Stimulated activated CD4-positive, alpha-beta T cell treated with anti-CD3 and anti-CD28 coated beads, Interleukin-12 subunit alpha, Interleukin-12 subunit beta, amount 100 ng/mL, for 4 hours (primary cell): Measurements from ENCODE around the gene DENND1C.
A peak's percentile ranks its signal among the peaks of the same experiment; 100 is the strongest.

Experiments
- DNase-seq: peaks from one replicate; pipeline ENCODE4 v3.0.0-alpha.2; 2020

Gene DENND1C, protein sequence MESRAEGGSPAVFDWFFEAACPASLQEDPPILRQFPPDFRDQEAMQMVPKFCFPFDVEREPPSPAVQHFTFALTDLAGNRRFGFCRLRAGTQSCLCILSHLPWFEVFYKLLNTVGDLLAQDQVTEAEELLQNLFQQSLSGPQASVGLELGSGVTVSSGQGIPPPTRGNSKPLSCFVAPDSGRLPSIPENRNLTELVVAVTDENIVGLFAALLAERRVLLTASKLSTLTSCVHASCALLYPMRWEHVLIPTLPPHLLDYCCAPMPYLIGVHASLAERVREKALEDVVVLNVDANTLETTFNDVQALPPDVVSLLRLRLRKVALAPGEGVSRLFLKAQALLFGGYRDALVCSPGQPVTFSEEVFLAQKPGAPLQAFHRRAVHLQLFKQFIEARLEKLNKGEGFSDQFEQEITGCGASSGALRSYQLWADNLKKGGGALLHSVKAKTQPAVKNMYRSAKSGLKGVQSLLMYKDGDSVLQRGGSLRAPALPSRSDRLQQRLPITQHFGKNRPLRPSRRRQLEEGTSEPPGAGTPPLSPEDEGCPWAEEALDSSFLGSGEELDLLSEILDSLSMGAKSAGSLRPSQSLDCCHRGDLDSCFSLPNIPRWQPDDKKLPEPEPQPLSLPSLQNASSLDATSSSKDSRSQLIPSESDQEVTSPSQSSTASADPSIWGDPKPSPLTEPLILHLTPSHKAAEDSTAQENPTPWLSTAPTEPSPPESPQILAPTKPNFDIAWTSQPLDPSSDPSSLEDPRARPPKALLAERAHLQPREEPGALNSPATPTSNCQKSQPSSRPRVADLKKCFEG

GRCh38 chr19:6481541-6482342, at the start of gene DENND1C:
Gene DENND1C, minus strand, starts transcription at chr19:6481787. Its CDS starts 92 bp downstream, at chr19:6481695.
- peak; percentile 67 for DNase-seq

GRCh38 chr19:6530386-6531162, 49.0 kb upstream of the DENND1C start, which contains the start of gene TNFSF9:
Gene TNFSF9, plus strand, starts transcription at chr19:6531026. Its CDS starts 11 bp downstream, at chr19:6531037.
- DNase-seq = peak; percentile 84

GRCh38 chr19:6529937-6530385, 48.4 kb upstream of the DENND1C start:
- DNase-seq = no peak

GRCh38 chr19:6529351-6529750, 47.8 kb upstream of the DENND1C start:
- no peak for DNase-seq

- DNase-seq = no peak
These were observed 47.0 kb upstream of the DENND1C start for GRCh38 chr19:6528544-6529121.

GRCh38 chr19:6527893-6528543, 46.4 kb upstream of the DENND1C start:
- no peak for DNase-seq

- DNase-seq = no peak
These were observed 42.7 kb upstream of the DENND1C start for GRCh38 chr19:6524311-6524710.

DNA sequence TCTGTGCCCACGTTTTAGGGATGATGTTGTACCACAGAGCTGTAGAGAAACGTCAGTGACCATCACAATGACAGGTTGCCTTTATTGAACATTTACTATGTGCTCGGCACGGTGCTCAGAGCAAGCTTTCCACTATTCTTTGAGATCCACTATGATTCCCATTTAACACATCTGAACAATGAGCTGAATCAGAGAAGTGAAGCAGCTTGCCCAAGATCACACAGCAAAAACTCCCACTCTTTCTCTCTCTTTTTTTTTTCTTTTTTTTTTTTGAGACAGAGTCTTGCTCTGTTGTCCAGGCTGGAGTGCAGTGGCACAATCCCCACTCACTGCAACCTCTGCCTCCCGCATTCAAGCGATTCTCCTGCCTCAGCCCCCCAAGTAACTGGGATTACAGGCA, 41.1 kb upstream of the DENND1C start:
- DNase-seq = no peak

- peak; percentile 29 for DNase-seq
These were observed 40.4 kb upstream of the DENND1C start for GRCh38 chr19:6521718-6522646.

GRCh38 chr19:6519289-6519688, 37.7 kb upstream of the DENND1C start:
- DNase-seq = no peak

GRCh38 chr19:6518145-6518911, 36.7 kb upstream of the DENND1C start:
- no peak for DNase-seq

DNA sequence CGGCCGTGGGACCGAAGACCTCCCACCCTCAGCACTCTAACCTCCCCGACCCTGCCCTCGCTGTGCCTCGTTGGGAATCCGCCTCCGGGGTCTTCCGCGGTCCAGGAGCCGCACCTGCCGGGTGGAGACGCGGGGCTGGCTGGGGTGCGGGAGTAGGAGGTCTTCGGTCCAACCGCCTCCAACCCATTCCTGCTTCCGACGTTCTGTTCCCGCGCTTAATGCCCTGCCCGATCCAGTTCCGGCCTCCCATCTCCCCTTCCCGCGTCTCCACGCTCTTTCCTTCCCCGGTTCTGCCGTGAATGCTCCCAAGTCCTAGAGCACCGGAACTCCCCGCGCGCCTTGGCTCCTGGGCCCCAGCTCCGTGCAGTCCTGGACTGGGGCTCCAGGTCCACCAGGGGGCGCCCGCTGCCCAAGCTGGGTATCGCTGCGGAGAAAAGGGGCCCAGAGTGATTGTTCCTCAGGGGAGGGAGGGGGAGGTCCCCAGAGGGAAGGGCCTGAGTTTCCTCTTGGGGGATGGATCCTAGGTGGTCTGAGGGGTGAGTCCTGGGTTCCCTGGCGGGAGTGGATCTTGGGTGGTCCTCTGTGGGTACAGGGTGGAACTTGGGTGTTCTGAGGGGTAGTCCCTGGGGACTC, 35.2 kb upstream of the DENND1C start:
- peak; percentile 95 for DNase-seq

- DNase-seq = peak; percentile 68
These were observed 34.6 kb upstream of the DENND1C start for GRCh38 chr19:6516018-6516658.

DNA sequence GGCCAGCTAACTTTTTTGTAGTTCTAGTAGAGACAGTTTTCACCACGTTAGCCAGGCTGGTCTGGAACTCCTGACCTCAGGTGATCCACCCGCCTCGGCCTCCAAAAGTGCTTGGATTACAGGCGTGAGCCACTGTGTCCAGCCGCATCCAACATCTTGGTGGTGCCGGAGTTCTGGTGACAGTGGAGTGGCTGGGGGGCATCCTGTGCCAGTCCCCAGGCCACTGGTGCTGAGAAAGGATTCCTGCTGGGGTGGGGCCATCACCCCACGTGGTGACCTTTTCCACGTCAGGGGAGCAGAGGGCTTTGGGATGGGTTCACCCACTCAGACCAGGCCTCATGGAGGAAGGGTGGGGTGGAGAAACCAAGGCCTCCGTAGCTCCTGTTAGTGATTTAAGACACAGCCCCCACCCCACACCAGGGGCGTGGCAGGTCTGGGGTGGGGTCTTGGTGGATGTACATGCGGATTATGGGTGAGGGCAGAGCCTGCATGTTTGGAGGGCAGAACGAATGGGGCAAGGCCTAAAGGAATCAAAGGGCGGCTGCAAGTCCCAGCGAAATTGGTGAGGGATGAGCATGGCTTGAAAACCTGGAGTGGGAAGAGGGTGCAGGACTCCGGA, 33.4 kb upstream of the DENND1C start:
- DNase-seq = no peak

GRCh38 chr19:6514089-6514488, 32.5 kb upstream of the DENND1C start:
- no peak for DNase-seq

DNA sequence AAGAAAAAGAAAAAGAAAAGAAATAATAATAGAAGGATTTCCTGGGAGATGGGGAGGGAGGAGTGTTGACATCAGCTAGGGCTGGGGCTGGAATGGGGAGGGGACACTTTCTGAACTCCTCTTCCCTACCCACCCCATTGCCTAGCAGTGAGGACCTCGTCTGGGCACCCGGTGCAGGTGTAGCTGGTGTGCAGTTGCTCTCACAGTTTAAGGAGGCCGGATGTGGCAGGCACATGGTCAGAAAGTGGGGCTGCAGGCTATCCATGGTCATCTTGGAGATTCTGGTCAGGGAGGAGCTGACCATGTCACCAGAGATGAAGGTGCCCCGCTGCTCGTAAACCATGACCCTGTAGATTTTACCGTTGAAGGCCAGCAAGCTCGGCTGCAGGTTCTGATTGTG, 29.0 kb upstream of the DENND1C start:
- no peak for DNase-seq

- DNase-seq = no peak
These were observed 27.8 kb upstream of the DENND1C start for GRCh38 chr19:6509118-6509971.
